Kidney epithelial cell (primary cell): Measurements from ENCODE around the gene GLO1. TPM values are rescaled to one million over a fixed set of nuclear protein-coding genes. Genes with fewer than 3 reads are reported as not detected.

ENCODE experiments used
- DNase-seq: peaks from one replicate; pipeline ENCODE4 v3.0.0-alpha.2; 2010; ENCODE audit warnings: low read depth
- H3K27me3 ChIP-seq: 2 replicates; pipeline ENCODE4 v1.6.0; 2011; ENCODE audit warnings: low read length; ENCODE audit not compliant: control insufficient read depth, insufficient read depth
- H3K36me3 ChIP-seq: 2 replicates; pipeline ENCODE4 v1.5.1; 2011; ENCODE audit warnings: low read length; ENCODE audit not compliant: control insufficient read depth, insufficient read depth
- H3K4me3 ChIP-seq: 2 replicates; pipeline ENCODE4 v1.5.1; 2011; ENCODE audit warnings: low read depth, mild to moderate bottlenecking, control low read depth, low read length
- CTCF ChIP-seq: IDR thresholded peaks from 2 replicates; pipeline ENCODE4 v1.5.1; 2011; ENCODE audit warnings: mild to moderate bottlenecking, moderate library complexity, low read length, control low read depth, inconsistent platforms; ENCODE audit not compliant: insufficient read depth, poor library complexity, severe bottlenecking
- total RNA-seq: library from RNA; depleted of rRNA; stranded (reverse); fragments of >200 nt; gene quantifications from 2 replicates; pipeline ENCODE4 v1.2.3, GENCODE V29; 2015

GLO1 gene
- total RNA-seq, 1 donor from 2014 or later = 195 TPM

- peaks cover 4% of the 10 kb centered on the region for H3K27me3 ChIP-seq
- DNase-seq = no peak
- no peak for TF ChIP-seq CTCF
- H3K36me3 ChIP-seq = no peaks in the 10 kb centered on the region
- peak within 1 kb of the TSS; percentile 34 for H3K4me3 ChIP-seq
Measured at GRCh38 chr6:38715016-38715689, 12.2 kb upstream of the GLO1 start, which contains the start of gene DNAH8. Gene DNAH8, plus strand, starts transcription at chr6:38715311. Its CDS starts 7,499 bp downstream, at chr6:38722810.

GRCh38 chr6:38714239-38715015 is 11.5 kb upstream of the GLO1 start:
- H3K4me3 ChIP-seq = peak overlapping the region; percentile 34
- peaks cover 4% of the 10 kb centered on the region for H3K27me3 ChIP-seq
- H3K36me3 ChIP-seq = no peaks in the 10 kb centered on the region
- DNase-seq = no peak
- no peak for TF ChIP-seq CTCF

GRCh38 chr6:38713812-38714211 is 10.9 kb upstream of the GLO1 start:
- H3K4me3 ChIP-seq = no peak overlapping the region
- H3K27me3 ChIP-seq = peaks cover 4% of the 10 kb centered on the region
- no peaks in the 10 kb centered on the region for H3K36me3 ChIP-seq
- DNase-seq = no peak
- no peak for TF ChIP-seq CTCF

- Histone ChIP-seq H3K36me3 (no peaks in the 10 kb centered on the region), H3K4me3 (no peak overlapping the region), H3K27me3 (no peaks in the 10 kb centered on the region)
- no peak for TF ChIP-seq CTCF
- DNase-seq = no peak
Measured at GRCh38 chr6:38708496-38708895, 5.6 kb upstream of the GLO1 start.

- H3K27me3 ChIP-seq = no peaks in the 10 kb centered on the region
- TF ChIP-seq CTCF = no peak
- H3K36me3 ChIP-seq = no peaks in the 10 kb centered on the region
- H3K4me3 ChIP-seq = no peak overlapping the region
- DNase-seq = no peak
Measured at GRCh38 chr6:38705924-38706323, 3.0 kb upstream of the GLO1 start.
